IMR-90 (cell line): ENCODE measurements around the gene TPGS2. TPM values are rescaled to one million over a fixed set of nuclear protein-coding genes. Genes with fewer than 3 reads are reported as not detected.

Experiments
- ATAC-seq: fragments of 200-7000 bp; cut with Tn5 transposase; 2 replicates; pipeline ENCODE4 v1.9.1; 2020; ENCODE audit warnings: low read depth, mild to moderate bottlenecking, moderate library complexity
- BruUV-seq: library from RNA; stranded (reverse); fragments of 400-500 nt; replicated peaks from 2 replicates; lab custom pipeline; 2021; lab: Mats Ljungman, UMichigan
- CTCF ChIA-PET: fragments of 300-600 bp; formaldehyde crosslinking; extraction: SDS; loops from one replicate; lab custom pipeline; 2021; ENCODE audit warnings: antibody characterized with exemption; lab: Yijun Ruan, JAX
- POLR2A ChIA-PET: fragments of 300-600 bp; sonication (Branson Sonifier 250); formaldehyde crosslinking; loops from one replicate; lab custom pipeline; 2022; ENCODE audit warnings: antibody characterized with exemption; ENCODE audit not compliant: unreplicated experiment; lab: Charles Lee
- DNase-seq: peaks from one replicate; pipeline ENCODE4 v3.0.0; 2013
- H2AFZ ChIP-seq: replicated peaks from 2 replicates; pipeline ENCODE3; 2013; ENCODE audit warnings: low read length, mild to moderate bottlenecking; ENCODE audit not compliant: poor library complexity
- H2AK5ac ChIP-seq: 2 replicates; pipeline ENCODE4 v1.6.1; 2013; ENCODE audit warnings: low read depth, low read length, inconsistent platforms
- H2AK9ac ChIP-seq: replicated peaks from 2 replicates; pipeline ENCODE3; 2013; ENCODE audit warnings: mild to moderate bottlenecking, low read depth, low read length, moderate library complexity; ENCODE audit not compliant: poor library complexity
- H2BK120ac ChIP-seq: 2 replicates; pipeline ENCODE4 v1.6.1; 2013; ENCODE audit warnings: low read depth, low read length, inconsistent platforms
- H2BK15ac ChIP-seq: 3 replicates; pipeline ENCODE4 v1.6.1; 2013; ENCODE audit warnings: low read depth, low read length, inconsistent platforms
- H2BK20ac ChIP-seq: 2 replicates; pipeline ENCODE4 v1.6.1; 2013; ENCODE audit warnings: low read depth, mild to moderate bottlenecking, inconsistent platforms, low read length, moderate library complexity
- H2BK5ac ChIP-seq: 2 replicates; pipeline ENCODE4 v1.6.1; 2013; ENCODE audit warnings: mild to moderate bottlenecking, low read depth, low read length, inconsistent platforms; ENCODE audit not compliant: poor library complexity, severe bottlenecking
- H3K14ac ChIP-seq: replicated peaks from 2 replicates; pipeline ENCODE4 v1.6.1; 2013; ENCODE audit warnings: low read depth, low read length, inconsistent platforms
- H3K18ac ChIP-seq: 2 replicates; pipeline ENCODE4 v1.6.1; 2013; ENCODE audit warnings: low read depth, low read length, control low read depth
- H3K23ac ChIP-seq: 2 replicates; pipeline ENCODE4 v1.6.1; 2013; ENCODE audit warnings: low read depth, low read length, inconsistent platforms
- H3K27ac ChIP-seq: 2 replicates; pipeline ENCODE4 v1.5.1; 2013; ENCODE audit warnings: mild to moderate bottlenecking, control low read depth, low read length; ENCODE audit not compliant: insufficient read depth
- H3K27me3 ChIP-seq: 2 replicates; pipeline ENCODE4 v1.6.1; 2013; ENCODE audit warnings: low read length; ENCODE audit not compliant: control insufficient read depth, insufficient read depth
- H3K36me3 ChIP-seq: 2 replicates; pipeline ENCODE4 v1.6.1; 2013; ENCODE audit warnings: low read length, mixed read lengths; ENCODE audit not compliant: control insufficient read depth, insufficient read depth
- H3K4ac ChIP-seq: 2 replicates; pipeline ENCODE4 v1.6.1; 2013; ENCODE audit warnings: low read depth, low read length, inconsistent platforms
- H3K4me1 ChIP-seq: 2 replicates; pipeline ENCODE4 v1.6.1; 2013; ENCODE audit warnings: low read length, mixed read lengths; ENCODE audit not compliant: control insufficient read depth, insufficient read depth
- H3K4me2 ChIP-seq: 2 replicates; pipeline ENCODE4 v1.6.1; 2013; ENCODE audit warnings: low read depth, mild to moderate bottlenecking, control low read depth, low read length, moderate library complexity
- H3K4me3 ChIP-seq: 2 replicates; pipeline ENCODE4 v1.5.1; 2013; ENCODE audit warnings: low read depth, mild to moderate bottlenecking, control low read depth, low read length, moderate library complexity; ENCODE audit not compliant: insufficient read depth
- H3K56ac ChIP-seq: 2 replicates; pipeline ENCODE4 v1.6.1; 2013; ENCODE audit warnings: low read length, inconsistent platforms; ENCODE audit not compliant: insufficient read depth; ENCODE audit errors: extremely low read depth
- H3K79me1 ChIP-seq, 2 experiments: 2 replicates each; pipeline ENCODE4 v1.6.1; 2013; ENCODE audit warnings: low read length in 2 of 2, inconsistent platforms in 1 of 2, low read depth in 1 of 2
- H3K9ac ChIP-seq: 2 replicates; pipeline ENCODE4 v1.6.1; 2013; ENCODE audit warnings: low read depth, low read length, control low read depth
- H3K9me1 ChIP-seq: 2 replicates; pipeline ENCODE4 v1.6.1; 2013; ENCODE audit warnings: low read length, inconsistent platforms; ENCODE audit not compliant: insufficient read depth
- H3K9me3 ChIP-seq: 2 replicates; pipeline ENCODE4 v1.6.1; 2013; ENCODE audit warnings: low read length; ENCODE audit not compliant: control insufficient read depth, insufficient read depth
- H4K20me1 ChIP-seq: 2 replicates; pipeline ENCODE4 v1.6.1; 2013; ENCODE audit warnings: low read length, inconsistent platforms; ENCODE audit not compliant: insufficient read depth
- H4K5ac ChIP-seq: 2 replicates; pipeline ENCODE4 v1.6.1; 2013; ENCODE audit warnings: mild to moderate bottlenecking, low read depth, low read length, control low read depth
- H4K8ac ChIP-seq, 2 experiments: 2 replicates each; pipeline ENCODE4 v1.6.1; 2013; ENCODE audit warnings: low read depth in 2 of 2, low read length in 2 of 2, control low read depth in 1 of 2, inconsistent platforms in 1 of 2
- H4K91ac ChIP-seq: 2 replicates; pipeline ENCODE4 v1.6.1; 2013; ENCODE audit warnings: low read depth, low read length, inconsistent platforms; ENCODE audit not compliant: insufficient read depth
- CHD1 ChIP-seq: IDR thresholded peaks from 2 replicates; pipeline ENCODE4 v1.6.1; 2012; ENCODE audit warnings: low read depth, low read length, improper control_type of control experiment
- FOS ChIP-seq: fragments of 150-350 bp; IDR thresholded peaks from 2 replicates; pipeline ENCODE4 v1.6.1; 2016; ENCODE audit warnings: low read depth, low read length
- MAZ ChIP-seq: IDR thresholded peaks from 2 replicates; pipeline ENCODE4 v1.6.1; 2012; ENCODE audit warnings: low read depth, mild to moderate bottlenecking, low read length, improper control_type of control experiment, moderate library complexity, borderline replicate concordance
- MXI1 ChIP-seq: IDR thresholded peaks from 2 replicates; pipeline ENCODE4 v1.6.1; 2012; ENCODE audit warnings: low read depth, mild to moderate bottlenecking, low read length, moderate library complexity, borderline replicate concordance
- NFE2L2 ChIP-seq: fragments of 150-350 bp; IDR thresholded peaks from 2 replicates; pipeline ENCODE4 v1.6.1; 2016; ENCODE audit warnings: low read depth, mild to moderate bottlenecking, low read length
- POLR2A ChIP-seq: IDR thresholded peaks from 2 replicates; pipeline ENCODE4 v1.6.1; 2012; ENCODE audit warnings: mild to moderate bottlenecking, low read depth, low read length
- RCOR1 ChIP-seq: IDR thresholded peaks from 2 replicates; pipeline ENCODE4 v1.6.1; 2012; ENCODE audit warnings: mild to moderate bottlenecking, low read length, improper control_type of control experiment; ENCODE audit not compliant: insufficient replicate concordance
- RFX5 ChIP-seq: IDR thresholded peaks from 2 replicates; pipeline ENCODE4 v1.8.0; 2012; ENCODE audit warnings: low read depth, mild to moderate bottlenecking, low read length, moderate library complexity
- USF2 ChIP-seq: fragments of 150-350 bp; IDR thresholded peaks from 2 replicates; pipeline ENCODE4 v1.6.1; 2017; ENCODE audit warnings: mild to moderate bottlenecking, antibody characterized with exemption, low read length, low read depth
- WGBS, 2 experiments: methylation state at CpG; one replicate each; pipeline versions ENCODE4 v1.1.5 to v1.1.7; 2013; ENCODE audit warnings: missing lambda C conversion rate in 2 of 2; ENCODE audit not compliant: insufficient read length in 1 of 2; ENCODE audit errors: extremely low coverage in 2 of 2; 5-methylcytosine and 5-hydroxymethylcytosine counted together
- dilution Hi-C: fragments of 300-500 bp; cut with HindIII; formaldehyde crosslinking; loops from one replicate; pipeline ENCODE4 v1.14.3; 2018; ENCODE audit warnings: low sequenced_read_pairs; ENCODE audit not compliant: unreplicated experiment
- in situ Hi-C: fragments of 300-500 bp; cut with MboI; formaldehyde crosslinking; loops from 3 replicates; pipeline ENCODE4 v1.14.3; 2019; ENCODE audit warnings: low sequenced_read_pairs, inconsistent platforms, mixed read lengths
- intact Hi-C: fragments of 100-400 bp; cut with micrococcal nuclease; formaldehyde crosslinking; loops from 2 replicates; pipeline ENCODE4 v1.10.0; 2022
- polyA plus RNA-seq, 3 experiments: library from polyadenylated mRNA; depleted of rRNA; stranded (reverse); fragments of >200 nt; gene quantifications; 2 replicates each; pipeline ENCODE4 v1.2.3, GENCODE V29; 2012; ENCODE audit warnings: low replicate concordance in 1 of 3
- total RNA-seq: library from RNA; depleted of rRNA; stranded (reverse); fragments of >200 nt; gene quantifications from 2 replicates; pipeline ENCODE4 v1.2.3, GENCODE V29; 2012
- TF ChIP-seq, protein P1 (sequence below): fragments of 150-350 bp; IDR thresholded peaks from 2 replicates; pipeline ENCODE4 v1.6.1; 2016; ENCODE audit warnings: low read depth, mild to moderate bottlenecking, low read length, moderate library complexity, borderline replicate concordance
- TF ChIP-seq, protein P2 (sequence below): conservative IDR thresholded peaks from 2 replicates; pipeline ENCODE4 v1.5.1; 2012; ENCODE audit warnings: mild to moderate bottlenecking, low read depth, low read length, improper control_type of control experiment

The TPGS2 gene
- total and polyA plus RNA-seq, 2 of the 4 experiments (the other 2 are of a cell fraction): 201 to 294 TPM

DNA sequence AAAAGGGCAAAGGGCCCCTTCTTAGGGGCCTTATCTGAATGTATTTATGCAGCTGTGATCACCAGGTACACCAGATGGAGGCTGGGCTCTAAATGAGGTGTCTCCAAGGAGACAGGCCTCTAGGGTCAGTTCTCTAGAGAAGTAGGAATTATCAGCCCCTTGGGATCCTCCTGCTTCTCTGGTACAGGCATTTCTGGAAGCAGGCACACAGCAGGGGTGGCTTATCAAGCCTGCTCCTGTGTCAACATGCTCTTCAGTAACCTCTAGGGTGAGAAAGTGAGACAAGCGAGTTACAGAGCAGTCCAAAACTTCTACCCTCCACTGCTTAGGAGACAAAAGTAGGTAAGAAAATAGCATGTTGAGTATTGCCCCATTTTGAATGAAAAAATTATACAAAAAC, 13.8 kb downstream of the TPGS2 start:
- Histone ChIP-seq H4K91ac (no peak overlapping the region), H4K20me1 (no peaks in the 10 kb centered on the region)
- POLR2A ChIA-PET: no interaction called here

More for the DNA sequence above, 13.8 kb downstream of the TPGS2 start:
- CTCF ChIA-PET: no interaction called here
- no peak overlapping the region for H3K4me3 ChIP-seq
- no peak overlapping the region for H2BK15ac ChIP-seq
- DNase-seq: no peak
- TF ChIP-seq MAZ (no peak), MXI1 (no peak), USF2 (no peak), FOS (no peak), POLR2A (no peak), CHD1 (no peak), RFX5 (no peak), RCOR1 (no peak), NFE2L2 (no peak)
- TF ChIP-seq, protein P1, sequence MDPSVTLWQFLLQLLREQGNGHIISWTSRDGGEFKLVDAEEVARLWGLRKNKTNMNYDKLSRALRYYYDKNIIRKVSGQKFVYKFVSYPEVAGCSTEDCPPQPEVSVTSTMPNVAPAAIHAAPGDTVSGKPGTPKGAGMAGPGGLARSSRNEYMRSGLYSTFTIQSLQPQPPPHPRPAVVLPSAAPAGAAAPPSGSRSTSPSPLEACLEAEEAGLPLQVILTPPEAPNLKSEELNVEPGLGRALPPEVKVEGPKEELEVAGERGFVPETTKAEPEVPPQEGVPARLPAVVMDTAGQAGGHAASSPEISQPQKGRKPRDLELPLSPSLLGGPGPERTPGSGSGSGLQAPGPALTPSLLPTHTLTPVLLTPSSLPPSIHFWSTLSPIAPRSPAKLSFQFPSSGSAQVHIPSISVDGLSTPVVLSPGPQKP: no peak
- TF ChIP-seq, protein P2, sequence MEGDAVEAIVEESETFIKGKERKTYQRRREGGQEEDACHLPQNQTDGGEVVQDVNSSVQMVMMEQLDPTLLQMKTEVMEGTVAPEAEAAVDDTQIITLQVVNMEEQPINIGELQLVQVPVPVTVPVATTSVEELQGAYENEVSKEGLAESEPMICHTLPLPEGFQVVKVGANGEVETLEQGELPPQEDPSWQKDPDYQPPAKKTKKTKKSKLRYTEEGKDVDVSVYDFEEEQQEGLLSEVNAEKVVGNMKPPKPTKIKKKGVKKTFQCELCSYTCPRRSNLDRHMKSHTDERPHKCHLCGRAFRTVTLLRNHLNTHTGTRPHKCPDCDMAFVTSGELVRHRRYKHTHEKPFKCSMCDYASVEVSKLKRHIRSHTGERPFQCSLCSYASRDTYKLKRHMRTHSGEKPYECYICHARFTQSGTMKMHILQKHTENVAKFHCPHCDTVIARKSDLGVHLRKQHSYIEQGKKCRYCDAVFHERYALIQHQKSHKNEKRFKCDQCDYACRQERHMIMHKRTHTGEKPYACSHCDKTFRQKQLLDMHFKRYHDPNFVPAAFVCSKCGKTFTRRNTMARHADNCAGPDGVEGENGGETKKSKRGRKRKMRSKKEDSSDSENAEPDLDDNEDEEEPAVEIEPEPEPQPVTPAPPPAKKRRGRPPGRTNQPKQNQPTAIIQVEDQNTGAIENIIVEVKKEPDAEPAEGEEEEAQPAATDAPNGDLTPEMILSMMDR: no peak
- H3K4me2 ChIP-seq: no peak overlapping the region
- no peak overlapping the region for H3K14ac ChIP-seq
- no peak overlapping the region for H2AK5ac ChIP-seq
- no peak overlapping the region for H2BK5ac ChIP-seq
- no peaks in the 10 kb centered on the region for H3K27me3 ChIP-seq
- 0 out of 2 replicates have a peak, but pooled peaks cover 3% of the 10 kb centered on the region for H3K9me1 ChIP-seq
- H3K79me1 ChIP-seq: peaks cover 10 to 20% of the 10 kb centered on the region in 2 experiments
- peaks cover 14% of the 10 kb centered on the region for H3K4me1 ChIP-seq
- no peak overlapping the region for H2BK120ac ChIP-seq
- no TSS peak for BruUV-seq
- H3K56ac ChIP-seq: no peak overlapping the region
- peaks cover 14% of the 10 kb centered on the region for H3K36me3 ChIP-seq
- WGBS, 2 experiments: no CpG with 5 or more reads among the region's 1 CpG
- in situ Hi-C loops (no loop called here), intact Hi-C loops (no loop called here), dilution Hi-C loops (no loop called here)
- H4K8ac ChIP-seq: no peak overlapping the region
- H4K5ac ChIP-seq: no peak overlapping the region
- ATAC-seq: no peak
- no peak overlapping the region for H2AK9ac ChIP-seq
- H3K27ac ChIP-seq: no peak overlapping the region
- H3K23ac ChIP-seq: no peak overlapping the region
- H3K9ac ChIP-seq: no peak overlapping the region
- no peaks in the 10 kb centered on the region for H3K9me3 ChIP-seq
- H2AFZ ChIP-seq: no peak overlapping the region
- no peak overlapping the region for H2BK20ac ChIP-seq
- H3K18ac ChIP-seq: no peak overlapping the region
- no peak overlapping the region for H3K4ac ChIP-seq
